ENCODE results near the gene ZNF512B.
"Not testable (repeated sequence)": the region's sequence is repeated elsewhere in the genome, so short reads cannot be mapped to it uniquely, and the experiment has no call there.

The ZNF512B gene

GRCh38 chr20:63932606-63933160 lies 37.0 kb downstream of the ZNF512B start:
- no peak for DNase-seq (ENCODE audit: low read depth, low spot score)

- DNase-seq (ENCODE audit: low read depth, low spot score): no peak
Measured at GRCh38 chr20:63931735-63932134, 38.0 kb downstream of the ZNF512B start.

GRCh38 chr20:63930971-63931553 lies 38.7 kb downstream of the ZNF512B start:
- DNase-seq (ENCODE audit: low read depth, low spot score): no peak

- DNase-seq (ENCODE audit: low read depth, low spot score): not testable (repeated sequence)
Measured at GRCh38 chr20:63929473-63929883, 40.3 kb downstream of the ZNF512B start.

- DNase-seq (ENCODE audit: low read depth, low spot score): no peak
Measured at GRCh38 chr20:63929071-63929470, 40.7 kb downstream of the ZNF512B start.

GRCh38 chr20:63926298-63926697 lies 43.4 kb downstream of the ZNF512B start:
- DNase-seq (ENCODE audit: low read depth, low spot score): no peak

- DNase-seq (ENCODE audit: low read depth, low spot score): no peak
Measured at GRCh38 chr20:63924241-63924640, 45.5 kb downstream of the ZNF512B start.

GRCh38 chr20:63923651-63924050 lies 46.1 kb downstream of the ZNF512B start:
- DNase-seq (ENCODE audit: low read depth, low spot score): no peak

GRCh38 chr20:63920226-63920625 lies 49.5 kb downstream of the ZNF512B start:
- no peak for DNase-seq (ENCODE audit: low read depth, low spot score)

- no peak for DNase-seq (ENCODE audit: low read depth, low spot score)
Measured at GRCh38 chr20:63919130-63919529, 50.6 kb downstream of the ZNF512B start.

- no peak for DNase-seq (ENCODE audit: low read depth, low spot score)
Measured at GRCh38 chr20:63917811-63918210, 51.9 kb downstream of the ZNF512B start.

GRCh38 chr20:63916371-63916939 lies 53.3 kb downstream of the ZNF512B start:
- not testable (repeated sequence) for DNase-seq (ENCODE audit: low read depth, low spot score)

- no peak for DNase-seq (ENCODE audit: low read depth, low spot score)
Measured at GRCh38 chr20:63915471-63915870, 54.3 kb downstream of the ZNF512B start.

- DNase-seq (ENCODE audit: low read depth, low spot score): no peak
Measured at GRCh38 chr20:63913768-63914167, 56.0 kb downstream of the ZNF512B start.

- DNase-seq (ENCODE audit: low read depth, low spot score): no peak
Measured at GRCh38 chr20:63911176-63911575, 58.6 kb downstream of the ZNF512B start.

- DNase-seq (ENCODE audit: low read depth, low spot score): no peak
Measured at GRCh38 chr20:63908008-63908682, 61.6 kb downstream of the ZNF512B start.

Data from smooth muscle cell of the brain vasculature (primary cell).